GM19240 (cell line): Measurements from ENCODE around the gene IRF7.

Source experiments
- DNase-seq: peaks from one replicate; pipeline ENCODE4 v3.0.0; 2011; ENCODE audit warnings: low spot score; ENCODE audit not compliant: insufficient read length

IRF7 gene

GRCh38 chr11:641806-642370 lies 26.1 kb upstream of the IRF7 start:
- no peak for DNase-seq

- DNase-seq: no peak
Measured at GRCh38 chr11:640021-640706, 24.4 kb upstream of the IRF7 start.

DNA sequence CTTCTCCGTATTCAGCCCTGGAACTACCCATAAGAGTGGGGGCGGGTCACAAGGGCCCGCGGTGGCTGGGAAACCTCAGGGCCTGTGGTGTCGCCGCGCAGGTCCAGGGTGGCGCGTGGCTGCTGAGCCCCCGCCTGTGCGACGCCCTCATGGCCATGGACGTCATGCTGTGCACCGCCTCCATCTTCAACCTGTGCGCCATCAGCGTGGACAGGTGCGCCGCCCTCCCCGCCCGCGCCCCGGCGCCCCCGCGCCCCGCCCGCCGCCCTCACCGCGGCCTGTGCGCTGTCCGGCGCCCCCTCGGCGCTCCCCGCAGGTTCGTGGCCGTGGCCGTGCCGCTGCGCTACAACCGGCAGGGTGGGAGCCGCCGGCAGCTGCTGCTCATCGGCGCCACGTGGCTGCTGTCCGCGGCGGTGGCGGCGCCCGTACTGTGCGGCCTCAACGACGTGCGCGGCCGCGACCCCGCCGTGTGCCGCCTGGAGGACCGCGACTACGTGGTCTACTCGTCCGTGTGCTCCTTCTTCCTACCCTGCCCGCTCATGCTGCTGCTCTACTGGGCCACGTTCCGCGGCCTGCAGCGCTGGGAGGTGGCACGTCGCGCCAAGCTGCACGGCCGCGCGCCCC lies 23.7 kb upstream of the IRF7 start:
- DNase-seq: no peak

DNA sequence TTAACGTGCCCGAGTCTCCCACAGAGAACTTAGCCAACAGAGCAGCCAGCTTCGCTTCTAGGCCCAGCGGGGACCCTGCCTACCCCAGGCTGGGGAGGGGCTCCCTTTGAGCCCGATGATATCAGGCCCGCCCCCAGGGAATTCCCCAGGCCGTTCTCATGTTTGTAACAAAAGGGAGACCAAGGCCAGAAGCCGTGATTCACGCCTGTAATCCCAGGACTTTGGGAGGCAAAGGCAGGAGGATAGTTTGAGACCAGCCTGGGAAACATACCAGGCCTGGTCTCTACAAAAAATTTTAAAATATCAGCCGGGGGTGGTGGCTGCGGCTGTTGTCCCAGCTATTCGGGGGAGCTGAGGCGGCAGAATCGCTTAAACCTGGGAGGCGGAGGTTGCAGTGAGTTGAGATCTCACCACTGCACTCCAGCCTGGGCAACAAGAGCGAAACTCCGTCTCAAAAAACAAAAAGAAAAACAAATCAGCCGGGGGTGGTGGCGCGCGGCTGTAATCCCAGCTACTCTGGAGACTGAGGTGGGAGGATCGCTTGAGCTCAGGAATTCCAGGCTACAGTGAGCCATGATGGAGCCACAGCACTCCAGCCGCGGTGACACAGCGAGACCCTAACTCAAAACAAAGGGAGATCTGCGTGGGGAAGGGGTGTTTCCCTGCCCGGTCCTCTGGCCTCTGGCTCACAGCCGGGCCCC lies 23.0 kb upstream of the IRF7 start:
- DNase-seq: no peak

DNA sequence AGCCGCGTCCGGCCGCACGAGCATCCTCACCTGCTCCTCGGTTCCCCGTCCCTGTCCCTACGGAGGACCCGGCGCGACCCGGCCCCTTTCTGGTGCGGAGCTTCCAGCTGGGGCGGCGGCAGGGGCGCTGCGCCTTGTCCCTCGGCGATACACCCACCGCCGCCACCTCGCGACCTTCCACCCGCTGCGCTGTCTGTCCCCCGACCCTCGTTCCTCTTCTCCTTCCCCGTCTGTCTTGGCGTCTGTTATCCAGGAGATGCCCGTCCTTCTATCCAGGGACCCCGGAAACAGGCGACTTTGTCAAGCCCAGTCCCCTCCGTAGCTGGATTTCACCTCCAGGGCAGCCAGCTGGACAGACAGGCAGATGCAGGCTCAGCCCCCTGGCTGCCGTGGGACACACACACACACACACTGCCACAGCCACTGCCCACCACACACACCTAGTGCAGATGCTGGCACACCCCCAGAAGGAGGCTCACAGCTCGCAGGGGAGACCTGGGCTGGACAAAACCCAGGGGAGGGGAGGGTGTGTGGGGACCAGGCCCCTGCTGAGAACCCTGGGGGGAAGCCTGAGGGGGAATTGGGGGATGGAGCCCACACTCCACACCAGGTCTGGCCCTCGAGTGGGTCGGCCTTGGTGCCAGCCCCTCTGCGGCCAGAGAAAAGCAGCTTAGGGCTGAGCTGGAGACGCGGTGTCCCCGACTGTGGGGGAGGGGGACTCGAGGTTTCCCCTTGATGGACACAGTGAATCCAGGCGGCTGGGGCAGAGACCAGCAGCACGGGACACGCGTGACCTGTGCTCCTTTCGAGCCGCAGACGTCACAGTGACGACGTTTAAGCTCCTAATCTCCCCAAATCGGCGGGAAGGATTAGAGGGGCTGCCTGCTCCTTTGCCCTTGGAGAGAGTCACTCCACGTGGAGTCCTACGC lies 22.1 kb upstream of the IRF7 start:
- DNase-seq: no peak

DNA sequence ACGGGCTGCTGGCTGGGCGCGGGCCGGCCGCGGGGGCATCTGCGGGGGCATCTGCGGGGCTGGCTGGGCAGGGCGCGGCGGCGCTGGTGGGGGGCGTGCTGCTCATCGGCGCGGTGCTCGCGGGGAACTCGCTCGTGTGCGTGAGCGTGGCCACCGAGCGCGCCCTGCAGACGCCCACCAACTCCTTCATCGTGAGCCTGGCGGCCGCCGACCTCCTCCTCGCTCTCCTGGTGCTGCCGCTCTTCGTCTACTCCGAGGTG lies 21.5 kb upstream of the IRF7 start:
- no peak for DNase-seq

DNA sequence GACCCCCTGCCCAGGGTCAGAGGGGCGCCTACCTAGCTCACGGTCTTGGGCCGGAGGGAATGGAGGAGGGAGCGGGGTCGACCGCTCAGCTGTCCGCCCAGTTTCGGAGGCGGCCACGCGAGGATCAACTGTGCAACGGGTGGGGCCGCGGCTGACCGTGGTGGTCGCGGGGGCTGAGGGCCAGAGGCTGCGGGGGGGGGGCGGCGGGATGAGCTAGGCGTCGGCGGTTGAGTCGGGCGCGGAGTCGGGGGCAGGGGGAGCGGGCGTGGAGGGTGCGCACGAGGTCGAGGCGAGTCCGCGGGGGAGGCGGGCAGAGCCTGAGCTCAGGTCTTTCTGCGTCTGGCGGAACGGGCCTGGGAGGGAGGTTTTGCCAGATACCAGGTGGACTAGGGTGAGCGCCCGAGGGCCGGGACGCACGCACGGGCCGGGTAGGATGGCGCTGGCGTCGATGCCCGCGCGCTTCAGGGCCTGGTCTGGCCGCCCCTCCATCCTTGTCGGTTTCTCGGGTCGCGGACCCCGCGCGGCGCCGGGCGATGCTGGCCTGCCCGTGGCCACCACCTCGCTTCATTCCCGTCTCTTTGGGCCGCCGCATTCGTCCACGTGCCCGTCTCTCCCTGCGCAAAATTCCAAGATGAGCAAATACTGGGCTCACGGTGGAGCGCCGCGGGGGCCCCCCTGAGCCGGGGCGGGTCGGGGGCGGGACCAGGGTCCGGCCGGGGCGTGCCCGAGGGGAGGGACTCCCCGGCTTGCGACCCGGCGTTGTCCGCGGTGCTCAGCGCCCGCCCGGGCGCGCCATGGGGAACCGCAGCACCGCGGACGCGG lies 21.0 kb upstream of the IRF7 start, which contains the start of gene DRD4:
DRD4 (plus strand) TSS at position 759 of the 822 bp plus-strand sequence; CDS start at position 795, 36 bp downstream.
- no peak for DNase-seq

GRCh38 chr11:635945-636510 lies 20.3 kb upstream of the IRF7 start:
- DNase-seq: no peak

DNA sequence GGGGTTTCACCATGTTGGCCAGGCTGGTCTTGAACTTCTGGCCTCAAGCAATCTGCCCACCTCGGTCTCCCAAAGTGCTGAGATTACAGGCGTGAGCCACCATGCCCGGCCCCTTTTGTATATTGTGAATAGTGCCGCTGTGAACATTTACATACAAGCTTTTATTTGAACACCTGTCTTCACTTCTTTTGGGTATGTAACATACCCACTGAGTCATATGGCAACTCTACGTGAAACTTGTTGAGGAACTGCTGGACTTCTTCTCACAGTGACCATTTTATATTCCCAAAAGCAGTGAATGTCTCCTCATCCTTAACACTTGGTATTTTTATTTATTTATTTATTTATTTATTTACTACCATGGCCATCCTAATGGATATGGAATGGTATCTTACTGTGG lies 15.1 kb upstream of the IRF7 start:
- DNase-seq: no peak

- DNase-seq: no peak
Measured at GRCh38 chr11:629237-629583, 13.5 kb upstream of the IRF7 start.

DNA sequence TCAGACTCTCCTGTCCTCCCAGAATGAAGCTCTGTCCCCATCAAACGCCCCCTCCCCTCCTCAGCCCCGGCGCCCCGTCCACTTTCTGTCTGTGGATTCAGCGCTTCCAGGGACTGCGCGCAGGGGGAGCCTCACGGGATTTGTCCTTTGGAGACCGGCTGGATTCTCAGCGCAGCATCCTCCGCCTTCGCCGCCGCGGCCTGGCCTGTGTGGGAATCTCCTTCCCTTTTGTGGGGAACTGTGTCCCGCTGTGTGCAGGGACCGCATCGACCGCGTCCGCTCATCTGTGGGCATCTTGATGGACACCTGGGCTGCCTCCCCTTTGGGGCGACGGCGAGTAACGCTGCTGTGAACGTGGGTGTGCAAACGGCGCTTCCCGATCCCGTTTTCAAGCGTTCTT lies 12.3 kb upstream of the IRF7 start:
- DNase-seq: no peak

DNA sequence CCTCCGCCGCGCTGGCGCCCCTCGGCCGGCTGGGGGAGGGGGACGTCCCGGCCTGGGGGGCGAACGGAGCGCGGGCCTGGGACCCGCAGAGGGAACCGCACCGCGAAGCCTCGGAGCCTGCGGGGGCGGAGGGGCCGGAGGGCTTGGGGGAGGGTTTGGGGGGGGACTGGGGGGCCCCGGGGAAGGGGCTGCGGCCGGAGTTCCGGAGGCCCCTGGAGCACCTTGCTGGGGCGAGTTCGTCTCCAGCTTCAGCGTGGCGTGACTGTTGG lies 11.5 kb upstream of the IRF7 start:
- DNase-seq: no peak

DNA sequence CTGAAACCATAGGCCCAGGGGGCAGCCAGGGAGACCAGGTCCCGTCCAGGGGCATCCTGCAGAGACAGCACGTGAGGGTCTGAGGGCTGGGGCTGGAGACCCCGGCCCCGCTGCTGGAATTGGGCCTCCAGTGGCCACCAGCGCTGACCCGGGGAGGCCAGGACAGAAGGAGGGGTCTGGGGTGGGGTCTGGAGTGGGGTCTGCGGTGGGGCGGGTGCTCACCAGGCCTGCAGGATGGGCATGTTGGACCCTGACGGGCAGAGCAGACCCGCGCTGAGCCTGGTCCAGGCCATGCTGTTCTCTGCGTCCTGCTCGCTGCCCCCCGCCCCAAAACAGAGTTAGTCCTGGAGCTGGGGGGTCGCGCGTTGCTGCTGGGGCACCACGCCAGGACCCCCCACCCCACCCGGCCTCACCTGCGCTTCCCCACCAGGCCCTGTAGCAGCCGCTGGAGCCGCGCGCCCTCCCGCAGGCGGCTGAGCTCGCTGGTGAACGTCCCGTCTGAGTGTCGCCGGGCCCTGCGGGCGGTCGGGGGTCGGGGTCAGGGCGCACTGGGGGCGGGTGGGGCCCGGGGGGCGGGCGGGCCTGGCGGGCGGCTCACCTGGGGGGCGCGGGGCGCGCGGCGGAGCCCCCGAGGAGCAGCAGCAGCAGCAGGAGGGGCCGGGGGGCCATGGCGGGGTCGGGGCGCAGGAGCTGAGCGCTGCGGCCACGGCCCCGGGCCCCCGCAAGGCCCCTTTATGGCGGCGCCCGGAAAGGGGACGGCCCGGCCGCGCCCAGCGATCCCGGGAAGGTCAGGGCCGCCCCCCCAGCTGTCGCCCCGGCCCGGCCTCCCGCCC lies 10.9 kb upstream of the IRF7 start, which contains the start of gene SCT:
SCT (minus strand) TSS at position 707 of the 833 bp plus-strand sequence; CDS start at position 669, 38 bp downstream.
- no peak for DNase-seq

GRCh38 chr11:625636-626268 lies 10.0 kb upstream of the IRF7 start:
- no peak for DNase-seq

GRCh38 chr11:624705-625635 lies 9.2 kb upstream of the IRF7 start, which contains the start of gene CDHR5:
Gene CDHR5, minus strand, starts transcription at chr11:624955. Its CDS starts 53 bp downstream, at chr11:624902.
- DNase-seq: no peak

DNA sequence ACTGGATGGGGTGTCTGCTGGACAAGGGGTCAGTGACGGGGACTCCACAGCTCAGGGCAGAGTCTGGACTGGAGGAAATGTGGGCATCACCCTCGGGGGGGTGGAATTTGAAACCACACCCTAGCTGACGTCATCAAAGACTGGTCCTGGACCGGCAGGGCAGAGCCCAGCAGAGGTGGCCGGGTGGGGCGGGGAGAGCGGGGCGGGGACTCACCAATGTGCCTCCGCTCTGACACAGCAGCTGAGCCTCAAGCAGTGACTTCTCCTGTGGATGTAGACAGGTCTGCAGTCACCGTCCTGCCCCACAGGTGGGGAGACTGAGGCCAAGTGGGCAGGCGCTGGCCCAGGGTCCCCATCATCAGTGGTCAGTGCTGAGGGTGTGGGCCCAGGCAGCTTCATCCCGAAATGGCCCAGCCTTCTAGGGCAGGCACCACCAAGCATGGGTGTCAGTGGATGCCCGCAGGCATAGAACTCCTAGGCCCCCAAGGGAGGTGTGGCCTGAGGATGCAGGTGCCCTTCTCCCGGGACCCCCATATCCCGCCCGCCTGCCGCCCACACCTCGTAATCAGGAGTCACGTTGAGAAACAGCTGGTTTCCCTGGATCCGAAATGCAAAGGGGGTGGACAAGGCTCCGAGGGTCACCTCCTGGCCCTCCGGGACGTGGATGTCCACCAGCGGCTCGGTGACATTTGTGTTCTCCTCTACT lies 8.4 kb upstream of the IRF7 start:
- no peak for DNase-seq

DNA sequence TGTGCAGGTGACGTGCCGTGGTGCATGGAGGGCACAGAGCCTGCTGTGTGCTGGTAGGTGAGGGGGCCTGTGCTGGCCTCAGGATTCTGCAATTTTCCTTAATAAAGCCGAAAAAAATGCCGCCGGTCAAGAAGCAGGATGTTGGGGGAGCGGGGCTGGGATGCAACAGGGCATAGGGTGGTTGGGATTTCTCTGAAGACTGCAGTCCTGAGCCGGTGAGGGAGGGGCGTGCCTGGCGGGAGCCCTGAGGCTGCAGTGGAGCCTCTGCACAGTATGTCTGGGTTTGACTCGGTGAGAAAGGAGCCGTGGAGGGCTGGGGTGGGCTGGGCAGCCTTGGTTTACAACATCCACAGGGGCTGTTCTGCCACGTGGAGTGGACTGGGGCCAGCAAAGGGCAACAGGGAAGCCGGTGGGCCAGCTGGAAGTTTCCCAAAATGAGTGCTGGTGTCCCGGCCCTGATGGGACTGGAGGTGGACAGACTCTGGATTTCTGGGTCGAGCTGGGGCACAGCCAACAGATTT lies 7.7 kb upstream of the IRF7 start:
- DNase-seq: no peak
